BJ (cell line): ENCODE measurements around the gene EXPH5. TPM values are rescaled to one million over a fixed set of nuclear protein-coding genes. Genes with fewer than 3 reads are reported as not detected.

Experiments used
- CTCF ChIA-PET: fragments of 350-600 bp; formaldehyde crosslinking; extraction: SDS; loops from one replicate; lab custom pipeline; 2021; ENCODE audit warnings: antibody characterized with exemption, inconsistent platforms; lab: Yijun Ruan, JAX
- POLR2A ChIA-PET: fragments of 300-600 bp; sonication (Branson Sonifier 250); formaldehyde crosslinking; extraction: SDS; loops from one replicate; lab custom pipeline; 2021; ENCODE audit warnings: antibody characterized with exemption; lab: Charles Lee
- DNase-seq: peaks from one replicate; pipeline ENCODE4 v3.0.0-alpha.2; 2011; ENCODE audit warnings: low read depth
- H3K27me3 ChIP-seq: 2 replicates; pipeline ENCODE4 v1.6.0; 2011; ENCODE audit warnings: low read length; ENCODE audit not compliant: control insufficient read depth, insufficient read depth
- H3K36me3 ChIP-seq: 2 replicates; pipeline ENCODE4 v1.5.1; 2011; ENCODE audit warnings: low read length; ENCODE audit not compliant: control insufficient read depth, insufficient read depth
- H3K4me3 ChIP-seq: 2 replicates; pipeline ENCODE4 v1.5.1; 2011; ENCODE audit warnings: low read depth, mild to moderate bottlenecking, control low read depth, low read length
- CTCF ChIP-seq: IDR thresholded peaks from 2 replicates; pipeline ENCODE4 v1.5.1; 2011; ENCODE audit warnings: low read depth, mild to moderate bottlenecking, control low read depth, inconsistent platforms, low read length, moderate library complexity; ENCODE audit not compliant: insufficient read depth
- polyA plus RNA-seq: library from polyadenylated mRNA; depleted of rRNA; stranded (reverse); fragments of >200 nt; gene quantifications from 2 replicates; pipeline ENCODE4 v1.2.3, GENCODE V29; 2011

The EXPH5 gene
- polyA plus RNA-seq, 1 experiment, result 0.38 TPM

GRCh38 chr11:108574675-108575074, 18.9 kb downstream of the EXPH5 start:
- Histone ChIP-seq H3K36me3 (no peaks in the 10 kb centered on the region), H3K27me3 (no peaks in the 10 kb centered on the region), H3K4me3 (no peak overlapping the region)
- DNase-seq, result no peak
- no peak for TF ChIP-seq CTCF
- ChIA-PET CTCF (no interaction called here), POLR2A (no interaction called here)

DNA sequence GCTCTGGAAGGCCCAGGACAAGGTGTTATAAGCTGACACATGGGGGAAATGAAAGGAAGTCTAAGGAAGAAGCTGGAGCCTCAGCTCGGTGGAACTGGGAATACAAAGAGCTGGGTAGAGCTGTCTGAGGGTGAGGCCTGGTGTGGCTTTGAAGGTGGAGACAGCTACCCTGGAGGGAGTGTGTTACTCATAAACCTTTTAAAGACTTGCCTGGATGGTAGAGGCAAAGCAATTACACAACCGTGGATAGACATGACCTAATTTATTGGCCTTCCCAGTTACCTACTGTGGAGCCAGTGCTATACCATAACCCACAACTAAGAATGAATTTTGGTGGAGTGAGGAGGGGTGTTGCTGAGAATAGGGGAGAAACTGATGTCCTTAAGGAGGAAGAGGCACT, 22.6 kb downstream of the EXPH5 start:
- no peaks in the 10 kb centered on the region for H3K36me3 ChIP-seq
- H3K4me3 ChIP-seq, result no peak overlapping the region
- TF ChIP-seq CTCF, result no peak
- ChIA-PET CTCF (interaction anchor here (0.6 to 1.4 kb wide), 2 partner anchors 8 to 9 kb away, joined by 4 read pairs; no protein-coding TSS in a partner anchor), POLR2A (interaction anchor here (0.6 kb wide), 1 partner anchor 11 kb away, joined by 3 read pairs; no protein-coding TSS in a partner anchor)
- no peaks in the 10 kb centered on the region for H3K27me3 ChIP-seq
- no peak for DNase-seq

GRCh38 chr11:108569896-108570295, 23.7 kb downstream of the EXPH5 start:
- no peaks in the 10 kb centered on the region for H3K27me3 ChIP-seq
- no peaks in the 10 kb centered on the region for H3K36me3 ChIP-seq
- ChIA-PET CTCF (no interaction called here), POLR2A (no interaction called here)
- H3K4me3 ChIP-seq, result no peak overlapping the region
- no peak for DNase-seq
- no peak for TF ChIP-seq CTCF

DNA sequence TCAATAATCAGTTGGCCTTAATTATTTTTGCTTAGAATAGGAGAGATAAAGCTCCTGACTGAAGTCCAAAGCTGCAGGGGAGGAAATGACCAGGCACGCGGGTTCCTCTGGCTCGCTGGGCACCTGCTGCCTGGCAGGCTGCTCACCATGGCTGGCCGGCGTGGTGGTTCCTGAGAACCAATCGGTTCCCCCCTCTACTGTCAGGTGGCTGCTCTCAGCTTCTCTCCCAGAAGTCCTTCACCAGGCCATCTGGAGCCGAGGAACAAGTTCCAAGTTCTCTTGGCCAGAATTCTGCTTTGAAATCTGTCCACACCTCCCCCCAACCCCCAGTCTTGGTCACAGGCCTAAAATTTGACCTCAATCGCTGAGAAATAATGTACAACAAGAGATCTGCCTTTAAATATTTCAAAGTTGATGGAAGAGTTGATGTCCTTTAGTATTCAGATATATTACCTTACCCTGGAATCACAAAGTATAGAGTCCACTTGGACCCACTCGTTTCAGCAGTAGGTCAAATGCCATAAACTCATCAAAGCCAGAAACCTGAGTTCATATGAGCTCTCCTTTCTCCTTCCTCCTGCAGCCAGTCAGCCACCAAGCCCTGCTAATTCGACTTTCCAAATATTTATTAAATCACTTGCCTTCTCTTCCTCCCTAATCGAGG, 25.2 kb downstream of the EXPH5 start:
- ChIA-PET CTCF (no interaction called here), POLR2A (no interaction called here)
- Histone ChIP-seq H3K27me3 (no peaks in the 10 kb centered on the region), H3K4me3 (no peak overlapping the region), H3K36me3 (no peaks in the 10 kb centered on the region)
- no peak for DNase-seq
- no peak for TF ChIP-seq CTCF

- Histone ChIP-seq H3K4me3 (no peak overlapping the region), H3K36me3 (no peaks in the 10 kb centered on the region), H3K27me3 (no peaks in the 10 kb centered on the region)
- DNase-seq, result no peak
- CTCF ChIA-PET, result no interaction called here
- no peak for TF ChIP-seq CTCF
- POLR2A ChIA-PET, result no interaction called here
Measured at GRCh38 chr11:108565653-108566052, 27.9 kb downstream of the EXPH5 start.
